IPS-11a (cell line): Measurements from ENCODE around the gene MAB21L4.

Experiments used
- H3K4me3 ChIP-seq: one replicate; pipeline ENCODE4 v1.5.1; 2013; ENCODE audit warnings: low read depth, low read length, control low read depth

Gene MAB21L4

DNA sequence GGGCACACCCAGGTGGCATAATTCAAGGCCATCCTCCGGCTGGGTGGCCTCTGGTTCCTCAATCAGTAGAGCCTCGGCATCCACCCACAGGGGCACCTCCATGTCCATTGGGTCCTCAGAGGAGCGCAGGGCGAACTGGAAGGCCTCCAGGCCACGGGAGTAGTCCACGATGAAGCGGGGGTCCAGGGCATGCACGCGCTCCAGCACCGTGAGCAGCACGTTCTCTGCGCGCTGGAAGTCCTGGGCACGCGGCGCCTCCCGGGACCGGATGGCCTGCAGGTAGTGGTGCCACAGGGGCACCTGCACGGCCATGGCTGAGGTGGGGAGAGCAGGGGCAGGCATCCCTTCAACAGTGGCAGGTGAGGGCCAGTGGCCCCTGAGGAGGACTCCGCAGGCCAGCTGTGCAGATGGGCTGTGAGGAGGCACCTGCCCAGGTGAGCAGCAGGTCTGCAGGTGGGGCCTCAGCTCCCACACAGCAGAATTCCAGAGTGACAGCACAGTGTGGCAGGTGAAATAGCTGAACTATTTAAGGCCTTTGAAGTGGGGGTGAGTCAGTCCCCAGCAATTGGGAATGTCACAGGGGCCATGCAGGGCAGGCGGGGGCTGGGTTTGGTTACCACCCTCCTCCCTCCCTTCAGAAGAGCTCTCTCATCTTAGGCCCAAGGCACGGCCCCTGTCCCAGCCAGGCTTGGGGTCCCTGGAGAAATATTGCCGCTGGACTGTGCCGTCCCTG, at the start of gene MAB21L4:
MAB21L4 (minus strand) TSS at position 501 of the 733 bp plus-strand sequence; CDS start at position 342, 159 bp downstream.
- no peak within 1 kb of the TSS for H3K4me3 ChIP-seq

DNA sequence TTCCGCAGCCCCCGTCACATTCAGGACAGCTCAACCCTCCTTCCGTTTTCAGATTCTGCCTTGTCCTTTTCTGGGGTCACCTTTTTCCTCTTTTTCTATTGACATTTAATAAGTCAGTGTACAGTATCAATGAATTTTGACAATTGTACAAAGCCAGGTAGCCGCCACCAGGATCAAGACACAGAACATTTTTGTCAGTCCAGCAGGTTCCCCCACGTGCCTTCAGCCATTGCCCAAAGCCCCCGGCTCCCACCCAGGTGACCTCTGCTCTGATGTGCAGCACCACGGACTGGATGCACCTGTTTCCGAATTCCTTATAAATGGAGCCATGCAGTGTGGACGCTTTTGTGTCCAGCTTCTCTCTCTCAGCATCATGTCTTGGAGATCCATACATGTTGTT, 40.1 kb upstream of the MAB21L4 start:
- no peak overlapping the region for H3K4me3 ChIP-seq

- H3K4me3 ChIP-seq: no peak overlapping the region
Measured at GRCh38 chr2:240935103-240935876, 39.3 kb upstream of the MAB21L4 start.

GRCh38 chr2:240934701-240935102, 38.7 kb upstream of the MAB21L4 start:
- H3K4me3 ChIP-seq: no peak overlapping the region

GRCh38 chr2:240933966-240934700, 38.2 kb upstream of the MAB21L4 start:
- no peak overlapping the region for H3K4me3 ChIP-seq

GRCh38 chr2:240933048-240933965, 37.4 kb upstream of the MAB21L4 start:
- H3K4me3 ChIP-seq: no peak overlapping the region

DNA sequence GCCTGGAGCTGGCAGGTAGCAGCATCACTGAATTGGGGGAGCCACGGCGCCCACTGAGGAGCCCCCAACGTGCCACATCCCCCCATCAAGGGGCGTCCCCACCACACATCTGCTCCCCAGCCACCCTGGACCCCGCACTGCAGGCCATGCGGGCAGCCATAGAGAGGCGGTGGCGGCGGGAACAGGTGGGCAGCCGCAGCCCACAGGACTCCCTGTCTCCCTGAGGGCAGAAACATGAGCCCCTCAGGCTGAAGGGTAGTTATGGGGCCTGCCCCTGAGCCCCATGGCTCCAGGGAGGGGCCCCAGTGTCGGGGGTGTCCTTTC, 36.7 kb upstream of the MAB21L4 start:
- H3K4me3 ChIP-seq: no peak overlapping the region

DNA sequence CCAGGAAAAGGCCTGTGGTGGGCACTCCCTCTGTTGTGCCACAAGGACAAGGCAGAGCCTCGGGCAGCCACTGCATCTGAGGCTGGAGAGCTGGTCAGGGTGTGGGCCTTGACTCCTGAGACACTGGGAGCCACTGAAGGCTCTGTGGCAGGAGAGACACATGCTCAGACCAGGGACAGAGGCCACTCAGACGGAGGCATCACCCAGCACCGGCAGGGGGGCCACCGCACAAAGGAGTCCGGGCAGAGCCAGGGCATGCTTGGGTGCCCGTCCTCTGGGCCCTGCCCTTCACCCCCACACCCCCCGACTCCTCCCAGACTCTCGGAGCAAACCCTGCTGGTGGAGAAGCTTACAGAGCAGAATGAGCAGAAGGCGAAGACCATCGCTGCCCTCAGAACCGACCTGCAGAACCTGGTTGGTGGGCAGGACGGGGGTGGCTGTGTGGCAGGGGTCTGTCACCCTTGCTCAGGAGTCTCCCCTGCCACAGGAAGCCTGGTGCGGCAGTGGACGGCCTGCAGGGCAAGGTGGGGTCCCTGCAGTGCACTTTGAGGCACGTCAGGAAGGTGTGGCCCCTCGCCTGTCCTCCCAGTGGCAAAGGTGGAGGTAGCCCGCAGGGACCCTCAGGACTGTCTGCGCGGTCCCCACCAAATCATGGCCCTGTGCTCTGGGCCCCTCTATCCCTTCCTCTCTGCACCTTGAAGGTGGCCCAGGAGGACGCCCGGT, 36.2 kb upstream of the MAB21L4 start:
- no peak overlapping the region for H3K4me3 ChIP-seq

GRCh38 chr2:240931319-240931949, 35.5 kb upstream of the MAB21L4 start:
- no peak overlapping the region for H3K4me3 ChIP-seq

DNA sequence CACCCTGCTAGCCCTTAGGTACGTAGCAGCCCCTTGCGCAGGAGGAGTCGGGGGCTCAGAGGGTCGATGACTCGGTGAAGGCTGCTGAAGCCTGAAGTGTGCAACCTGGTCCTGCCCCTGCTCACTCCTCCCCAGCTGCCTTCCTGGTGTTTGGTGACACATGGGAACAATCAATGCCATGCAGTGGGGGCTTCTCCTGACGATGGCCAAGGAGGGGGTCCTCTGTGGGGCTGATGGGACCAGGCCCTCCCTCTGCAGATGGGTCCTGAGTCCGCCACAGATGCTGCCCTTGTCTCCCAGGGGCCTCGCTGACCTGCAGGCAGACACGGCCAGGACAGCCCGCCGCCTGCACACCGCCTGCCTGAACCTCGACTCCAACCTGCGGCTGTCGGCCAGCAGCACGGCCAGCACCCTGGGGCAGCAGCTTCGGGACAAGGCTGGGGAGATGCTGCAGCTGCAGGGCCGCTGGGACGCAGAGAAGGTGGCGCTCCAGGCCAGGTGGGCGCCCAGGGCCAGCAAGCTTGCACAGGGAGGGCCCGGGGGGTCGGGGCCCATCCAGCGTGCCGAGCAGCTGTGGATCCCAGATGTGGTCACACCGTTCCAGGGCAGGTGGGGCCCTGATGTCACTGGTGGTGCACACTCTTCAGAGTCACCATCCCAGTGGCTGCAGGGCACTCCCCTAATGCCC, 34.8 kb upstream of the MAB21L4 start:
- H3K4me3 ChIP-seq: no peak overlapping the region

DNA sequence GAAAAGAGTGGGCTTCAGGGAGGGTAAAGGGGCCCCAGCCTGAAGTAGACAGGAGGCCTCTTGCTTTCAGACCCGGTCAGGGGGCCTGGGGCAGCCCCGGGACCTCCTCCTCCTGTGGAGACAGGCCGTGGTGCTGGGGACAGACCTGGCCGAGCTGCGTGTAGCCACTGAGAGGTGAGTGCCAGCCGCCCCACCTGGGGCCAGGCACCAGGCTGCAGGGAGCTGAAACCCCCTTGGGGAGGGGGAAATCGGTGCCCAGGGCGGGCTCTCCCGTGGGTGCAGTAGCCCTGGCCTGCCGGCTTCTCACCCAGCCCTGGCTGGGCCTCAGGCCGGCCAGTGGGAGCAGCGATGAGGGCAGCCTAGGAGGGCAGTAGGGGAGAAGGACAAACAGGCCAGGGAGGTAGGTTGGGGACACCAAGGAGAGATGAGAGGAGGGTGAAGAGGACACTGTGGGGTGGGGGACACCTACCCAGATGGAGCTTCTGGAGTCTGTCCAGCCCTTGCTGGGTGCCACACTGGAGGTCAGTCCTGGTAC, 34.2 kb upstream of the MAB21L4 start:
- no peak overlapping the region for H3K4me3 ChIP-seq

GRCh38 chr2:240929364-240930095, 33.6 kb upstream of the MAB21L4 start:
- no peak overlapping the region for H3K4me3 ChIP-seq

GRCh38 chr2:240928476-240929363, 32.8 kb upstream of the MAB21L4 start:
- no peak overlapping the region for H3K4me3 ChIP-seq

- H3K4me3 ChIP-seq: no peak overlapping the region
Measured at GRCh38 chr2:240927390-240927781, 31.4 kb upstream of the MAB21L4 start.

- no peak overlapping the region for H3K4me3 ChIP-seq
Measured at GRCh38 chr2:240926516-240927389, 30.8 kb upstream of the MAB21L4 start.
